ENCODE measurements around the gene C2CD4C. TPM values are rescaled to one million over a fixed set of nuclear protein-coding genes. Genes with fewer than 3 reads are reported as not detected.
"Not testable (repeated sequence)": the region's sequence is repeated elsewhere in the genome, so short reads cannot be mapped to it uniquely, and the experiment has no call there.

C2CD4C gene
- total RNA-seq, 2 experiments from 2014 or later, result not detected

GRCh38 chr19:402786-403185 is 6.2 kb downstream of the C2CD4C start:
- ChIA-PET POLR2A (no interaction called here), CTCF (no interaction called here)

GRCh38 chr19:401866-402511 is 7.0 kb downstream of the C2CD4C start:
- ChIA-PET POLR2A (no interaction called here), CTCF (no interaction called here)

- POLR2A ChIA-PET, result no interaction called here
Measured at GRCh38 chr19:400976-401865, 7.7 kb downstream of the C2CD4C start.

GRCh38 chr19:399370-399769 is 9.6 kb downstream of the C2CD4C start:
- POLR2A ChIA-PET, result no interaction called here
- CTCF ChIA-PET, result no interaction called here

More at GRCh38 chr19:400976-401865, 7.7 kb downstream of the C2CD4C start:
- CTCF ChIA-PET, result no interaction called here

GRCh38 chr19:398719-399118 is 10.2 kb downstream of the C2CD4C start:
- POLR2A ChIA-PET, result no interaction called here

GRCh38 chr19:397941-398706 is 10.8 kb downstream of the C2CD4C start:
- POLR2A ChIA-PET, result no interaction called here
- CTCF ChIA-PET, result no interaction called here

More at GRCh38 chr19:398719-399118, 10.2 kb downstream of the C2CD4C start:
- CTCF ChIA-PET, result no interaction called here

- CTCF ChIA-PET, result no interaction called here
- POLR2A ChIA-PET, result no interaction called here
Measured at GRCh38 chr19:397321-397720, 11.6 kb downstream of the C2CD4C start.

- ChIA-PET POLR2A (no interaction called here), CTCF (no interaction called here)
Measured at GRCh38 chr19:395467-395866, 13.5 kb downstream of the C2CD4C start.

- CTCF ChIA-PET, POLR2A ChIA-PET: not testable (repeated sequence)
Measured at GRCh38 chr19:394857-395256, 14.1 kb downstream of the C2CD4C start.

- POLR2A ChIA-PET, CTCF ChIA-PET: not testable (repeated sequence)
Measured at GRCh38 chr19:393560-393959, 15.4 kb downstream of the C2CD4C start.

- ChIA-PET CTCF (no interaction called here), POLR2A (no interaction called here)
Measured at GRCh38 chr19:392375-392970, 16.5 kb downstream of the C2CD4C start.

- ChIA-PET POLR2A (no interaction called here), CTCF (no interaction called here)
Measured at GRCh38 chr19:391726-392374, 17.1 kb downstream of the C2CD4C start.

GRCh38 chr19:391207-391557 is 17.8 kb downstream of the C2CD4C start:
- POLR2A ChIA-PET, result no interaction called here
- CTCF ChIA-PET, result no interaction called here

- ChIA-PET CTCF (no interaction called here), POLR2A (no interaction called here)
Measured at GRCh38 chr19:390386-391206, 18.4 kb downstream of the C2CD4C start.

- CTCF ChIA-PET, result no interaction called here
- POLR2A ChIA-PET, result no interaction called here
Measured at GRCh38 chr19:389935-390289, 19.0 kb downstream of the C2CD4C start.

GRCh38 chr19:389255-389934 is 19.6 kb downstream of the C2CD4C start:
- ChIA-PET POLR2A (no interaction called here), CTCF (no interaction called here)

- POLR2A ChIA-PET, result no interaction called here
Measured at GRCh38 chr19:388691-389090, 20.3 kb downstream of the C2CD4C start.

GRCh38 chr19:387777-388176 is 21.2 kb downstream of the C2CD4C start:
- POLR2A ChIA-PET, result no interaction called here
- CTCF ChIA-PET, result no interaction called here

More at GRCh38 chr19:388691-389090, 20.3 kb downstream of the C2CD4C start:
- CTCF ChIA-PET, result no interaction called here
